GM19239 (cell line): ENCODE data around the gene FBXO34.
"Not testable (repeated sequence)": the region's sequence is repeated elsewhere in the genome, so short reads cannot be mapped to it uniquely, and the experiment has no call there.

Experiments
- DNase-seq: peaks from one replicate; pipeline ENCODE4 v3.0.0; 2011; ENCODE audit warnings: low spot score; ENCODE audit not compliant: insufficient read length
- FAIRE-seq: peaks from 2 replicates; lab custom pipeline; 2011; peaks lifted over from hg19 to GRCh38; lab: Jason Lieb, UNC

FBXO34 gene

GRCh38 chr14:55372825-55373224 is 101.6 kb downstream of the FBXO34 start:
- no peak for DNase-seq
- FAIRE-seq: no peak

DNA sequence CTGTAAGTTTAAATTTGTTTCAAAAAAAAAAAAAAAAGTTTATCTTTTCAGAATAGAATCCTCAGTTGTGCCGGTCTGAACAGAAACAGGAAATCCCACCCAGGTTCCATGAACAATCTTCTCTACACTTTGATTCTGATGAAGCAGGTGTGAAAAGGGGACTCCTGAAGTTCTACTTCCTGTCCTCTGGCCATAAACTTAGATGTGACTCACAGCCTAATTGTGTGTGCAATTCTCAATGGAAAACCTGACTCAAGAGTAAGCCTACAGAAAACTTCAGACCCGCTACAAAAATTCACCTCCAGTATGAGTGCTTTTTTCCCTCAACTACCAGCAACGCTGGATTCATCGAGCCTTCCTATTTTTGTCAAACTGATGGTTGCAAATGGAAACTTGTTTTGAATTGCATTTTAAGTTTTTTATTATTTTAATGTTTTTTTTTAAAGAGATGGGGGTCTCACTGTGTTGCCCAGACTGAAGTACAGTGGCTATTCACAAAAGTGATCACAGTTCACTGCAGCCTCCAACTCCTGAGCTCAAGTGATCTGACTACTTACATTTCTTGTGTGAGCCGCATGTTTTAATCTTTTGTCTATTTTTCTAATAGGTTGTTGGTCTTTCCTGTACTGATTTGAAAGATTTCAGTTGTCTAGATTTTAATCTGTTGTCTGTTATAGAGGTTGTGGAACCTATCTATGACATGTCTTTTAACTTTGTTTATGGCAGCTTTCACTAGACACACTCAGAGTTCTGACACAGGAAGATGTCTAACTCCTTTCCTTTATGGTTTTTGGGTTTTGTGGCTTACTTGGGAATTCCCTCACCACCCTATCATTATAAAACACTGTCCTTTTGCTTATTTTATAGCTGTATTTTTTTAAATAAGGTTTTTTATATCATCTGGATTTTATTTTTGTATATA is 102.8 kb downstream of the FBXO34 start:
- FAIRE-seq (peak; percentile 66), DNase-seq (peak; percentile 15)

GRCh38 chr14:55374771-55375170 is 103.5 kb downstream of the FBXO34 start:
- FAIRE-seq: peak; percentile 4

GRCh38 chr14:55377236-55377635 is 106.0 kb downstream of the FBXO34 start:
- no peak for DNase-seq
- no peak for FAIRE-seq

More at GRCh38 chr14:55374771-55375170, 103.5 kb downstream of the FBXO34 start:
- no peak for DNase-seq

DNA sequence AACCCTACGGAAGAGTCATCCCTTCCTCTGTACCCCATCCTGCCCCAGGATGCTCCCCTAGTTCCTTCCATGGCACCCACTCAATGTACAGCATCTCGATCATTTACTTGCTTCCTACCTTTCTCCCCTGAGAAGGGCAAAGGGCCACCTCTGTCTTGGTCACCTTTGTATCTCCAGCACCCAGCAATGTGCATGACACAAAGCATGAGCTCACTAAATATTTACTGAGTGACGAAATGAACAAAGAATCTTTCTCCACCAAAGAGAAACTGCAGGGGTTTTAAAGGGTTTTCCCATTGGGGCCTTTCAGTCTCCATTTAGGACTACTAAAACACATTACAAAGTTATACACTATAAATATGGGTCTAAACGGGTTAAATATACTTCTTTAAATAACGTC is 109.8 kb downstream of the FBXO34 start:
- FAIRE-seq: no peak

DNA sequence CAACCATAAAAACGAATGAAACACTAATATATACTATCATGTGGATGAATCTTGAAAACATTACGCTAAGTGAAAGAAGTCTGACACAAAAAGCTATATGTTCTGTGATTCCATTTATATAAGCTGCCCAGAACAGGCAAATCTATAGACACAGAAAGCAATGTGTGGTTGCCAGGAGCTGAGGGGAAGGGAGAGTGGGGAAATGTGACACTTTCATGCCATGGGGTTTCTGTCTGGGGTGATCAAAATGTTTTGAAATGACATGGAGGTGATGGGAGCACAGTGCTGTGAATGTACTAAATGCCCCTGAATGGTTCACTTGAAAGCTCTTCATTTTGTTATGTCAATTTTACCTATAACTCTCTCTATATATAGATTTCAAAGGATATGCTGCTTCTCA is 110.3 kb downstream of the FBXO34 start:
- FAIRE-seq (no peak), DNase-seq (no peak)

More for the DNA sequence above, 109.8 kb downstream of the FBXO34 start:
- DNase-seq: no peak

DNA sequence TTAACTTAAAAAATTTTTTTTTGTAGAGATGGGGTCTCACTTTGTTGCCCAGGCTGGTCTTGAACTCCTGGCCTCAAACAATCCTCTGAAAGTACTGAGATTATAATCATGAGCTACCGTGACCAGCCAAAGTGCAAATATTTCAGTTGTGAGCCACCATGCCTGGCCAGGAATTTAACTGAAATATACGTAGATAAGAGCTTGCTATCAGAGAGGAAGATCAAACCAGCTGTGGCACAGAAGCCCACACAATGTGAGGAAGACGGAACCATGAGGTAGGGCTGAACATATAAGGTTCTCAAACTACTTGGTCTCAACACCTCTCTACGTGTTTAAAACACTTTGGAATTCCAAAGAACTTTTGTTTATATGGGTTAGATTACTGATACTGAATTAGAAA is 111.3 kb downstream of the FBXO34 start:
- FAIRE-seq (no peak), DNase-seq (no peak)

DNA sequence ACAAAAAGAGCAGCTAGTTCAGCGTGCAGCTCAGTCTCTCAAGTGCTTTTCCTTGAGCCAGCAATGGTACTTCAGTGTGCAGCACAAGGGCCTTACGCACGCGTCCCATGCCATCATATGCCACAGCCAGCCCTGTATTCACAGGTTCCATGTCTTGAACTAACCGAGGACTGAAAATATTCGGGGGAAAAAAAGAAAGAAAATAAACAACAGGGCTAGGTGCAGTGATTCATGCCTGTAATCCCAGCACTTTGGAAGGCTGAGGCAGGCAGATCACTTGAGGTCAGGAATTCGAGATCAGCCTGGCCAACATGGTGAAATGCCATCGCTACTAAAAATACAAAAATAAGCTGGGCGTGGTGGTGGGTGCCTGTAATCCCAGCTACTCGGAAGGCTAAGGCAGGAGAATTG is 111.8 kb downstream of the FBXO34 start:
- FAIRE-seq, DNase-seq: not testable (repeated sequence)

- DNase-seq (no peak), FAIRE-seq (no peak)
Measured at GRCh38 chr14:55383541-55384140, 112.4 kb downstream of the FBXO34 start.

- FAIRE-seq: no peak
- no peak for DNase-seq
Measured at GRCh38 chr14:55384536-55384935, 113.3 kb downstream of the FBXO34 start.

- FAIRE-seq: no peak
- no peak for DNase-seq
Measured at GRCh38 chr14:55386037-55386808, 115.0 kb downstream of the FBXO34 start.

GRCh38 chr14:55387121-55387520 is 115.9 kb downstream of the FBXO34 start:
- no peak for FAIRE-seq
- DNase-seq: no peak

DNA sequence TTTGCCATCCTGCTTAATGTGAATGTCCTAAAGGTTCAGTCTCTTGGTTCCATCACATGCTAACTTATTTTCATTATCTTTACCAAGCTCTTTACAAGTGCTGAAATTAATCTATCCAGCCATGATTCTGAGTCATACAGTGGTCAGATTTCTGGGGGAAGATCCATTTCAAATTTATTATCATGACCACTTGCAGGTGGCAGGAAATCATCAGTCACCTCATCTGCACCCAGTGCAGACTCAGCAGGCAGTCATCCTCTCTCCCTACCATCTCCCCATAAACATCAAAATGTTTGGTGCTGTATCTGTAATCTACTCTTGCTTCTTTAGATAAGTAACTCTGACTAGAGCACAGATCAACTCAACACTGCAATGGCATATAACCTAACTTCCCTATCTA is 116.9 kb downstream of the FBXO34 start:
- DNase-seq: no peak
- FAIRE-seq: no peak

DNA sequence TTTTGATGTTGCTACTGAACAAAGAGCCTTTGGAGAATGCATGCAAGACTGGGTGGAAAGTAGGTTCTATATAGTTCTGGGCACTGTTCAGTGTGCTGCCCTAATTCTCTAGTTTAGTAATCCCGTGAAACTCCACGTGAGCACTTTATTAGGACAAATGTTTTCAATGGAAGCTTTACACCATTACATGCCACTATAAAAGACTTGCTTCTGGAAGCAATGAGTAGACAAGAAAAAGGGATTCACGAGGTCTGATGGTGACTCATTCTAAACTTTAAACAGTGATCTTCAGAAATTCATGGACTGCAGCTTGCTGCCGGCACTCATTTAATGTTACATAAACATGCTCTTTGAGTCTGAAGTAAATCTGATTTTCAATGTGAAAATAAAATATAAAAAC is 118.1 kb downstream of the FBXO34 start:
- FAIRE-seq (no peak), DNase-seq (no peak)

DNA sequence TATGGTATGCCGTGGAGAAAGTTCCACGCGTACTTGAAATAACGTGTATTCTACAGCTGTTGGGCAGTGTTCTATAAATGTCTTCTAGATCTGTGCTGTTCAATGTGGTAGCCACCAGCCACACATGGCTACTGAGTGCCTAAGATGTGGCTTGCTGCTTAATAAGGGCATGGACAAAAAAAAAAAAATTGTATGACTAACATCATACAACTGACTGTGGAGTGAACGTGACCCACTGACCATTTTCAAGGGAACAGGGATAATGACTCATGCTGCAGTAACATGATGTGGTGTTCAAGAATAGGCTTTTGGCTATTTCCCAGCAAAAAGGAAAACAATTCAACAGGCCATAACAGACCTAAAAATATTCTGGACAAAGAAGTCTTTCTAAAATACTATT is 127.5 kb downstream of the FBXO34 start:
- DNase-seq: no peak
- FAIRE-seq: no peak

DNA sequence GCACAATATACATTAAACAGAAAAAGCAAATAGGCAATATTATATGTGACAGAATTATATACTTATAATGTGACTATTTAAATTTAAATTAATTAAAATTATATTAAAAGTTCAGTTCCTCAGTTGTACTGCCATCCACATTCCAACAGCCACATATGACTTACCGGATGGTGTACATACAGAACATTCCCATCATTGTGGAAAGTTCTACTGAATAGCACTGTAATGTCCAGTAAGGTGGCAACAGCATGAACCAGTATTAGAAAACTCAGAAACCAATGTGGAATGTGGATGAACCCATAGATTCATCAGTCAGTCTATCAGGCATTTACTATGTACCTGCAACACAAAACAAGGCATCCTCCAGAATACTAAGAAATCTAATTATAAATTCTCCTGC is 128.0 kb downstream of the FBXO34 start:
- DNase-seq (no peak), FAIRE-seq (no peak)

DNA sequence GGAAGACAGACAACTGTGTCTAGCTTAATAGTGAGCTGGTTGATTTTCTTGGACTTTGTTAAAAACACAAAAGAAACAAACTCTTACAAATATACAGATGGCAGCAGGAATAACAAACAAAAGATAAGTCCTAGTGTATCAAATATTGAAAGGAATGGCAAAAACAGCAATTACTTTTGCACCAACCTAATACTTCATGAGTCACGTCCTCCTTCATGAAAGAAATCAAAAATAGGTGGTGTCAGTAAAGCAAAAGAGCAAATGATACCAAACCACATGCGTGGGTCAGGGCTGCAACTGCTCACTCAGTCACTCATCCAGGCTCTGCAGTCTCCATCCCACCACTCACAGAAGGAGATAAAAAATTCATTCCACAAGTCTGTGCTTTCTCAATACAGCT is 128.6 kb downstream of the FBXO34 start:
- DNase-seq (no peak), FAIRE-seq (no peak)

- no peak for FAIRE-seq
- DNase-seq: no peak
Measured at GRCh38 chr14:55401751-55402150, 130.5 kb downstream of the FBXO34 start.
